GM23338 (cell line): ENCODE measurements around the gene FBXO8. TPM values are rescaled to one million over a fixed set of nuclear protein-coding genes. Genes with fewer than 3 reads are reported as not detected.

ENCODE experiments used
- ATAC-seq: fragments of 200-7000 bp; cut with Tn5 transposase; 3 replicates; pipeline ENCODE4 v1.9.1; 2020
- DNase-seq: peaks from one replicate; pipeline ENCODE4 v3.0.0-alpha.2; 2015; ENCODE audit warnings: low spot score
- H2AFZ ChIP-seq: fragments of 200-600 bp; sonication (generic); 2 replicates; pipeline ENCODE4 v1.8.0; 2016; ENCODE audit warnings: antibody characterized with exemption, mild to moderate bottlenecking, moderate library complexity
- H3F3A ChIP-seq: fragments of 200-600 bp; sonication (generic); replicated peaks from 2 replicates; pipeline ENCODE4 v1.8.0; 2017; ENCODE audit warnings: antibody characterized with exemption, mixed run types, low read depth
- H3K27ac ChIP-seq: fragments of 200-600 bp; sonication (generic); 2 replicates; pipeline ENCODE4 v1.6.1; 2016; ENCODE audit warnings: low read depth
- H3K27me3 ChIP-seq: fragments of 200-600 bp; sonication (generic); 2 replicates; pipeline ENCODE4 v1.8.0; 2016; ENCODE audit warnings: mild to moderate bottlenecking, mixed run types, moderate library complexity; ENCODE audit not compliant: insufficient read depth
- H3K36me3 ChIP-seq: fragments of 200-600 bp; sonication (generic); 2 replicates; pipeline ENCODE4 v1.8.0; 2016; ENCODE audit warnings: mild to moderate bottlenecking; ENCODE audit not compliant: insufficient read depth
- H3K4me1 ChIP-seq: fragments of 200-600 bp; sonication (generic); 2 replicates; pipeline ENCODE4 v1.8.0; 2016; ENCODE audit warnings: mild to moderate bottlenecking, moderate library complexity; ENCODE audit not compliant: insufficient read depth
- H3K4me2 ChIP-seq: fragments of 200-600 bp; sonication (generic); 2 replicates; pipeline ENCODE4 v1.7.1; 2017; ENCODE audit warnings: mixed run types
- H3K4me3 ChIP-seq: fragments of 200-600 bp; sonication (generic); 2 replicates; pipeline ENCODE4 v1.6.1; 2016; ENCODE audit warnings: mixed run types
- H3K79me2 ChIP-seq: fragments of 200-600 bp; sonication (generic); replicated peaks from 2 replicates; pipeline ENCODE4 v1.8.0; 2017; ENCODE audit warnings: mild to moderate bottlenecking; ENCODE audit not compliant: insufficient read depth
- H3K9me2 ChIP-seq: fragments of 200-600 bp; sonication (generic); 2 replicates; pipeline ENCODE4 v1.8.0; 2017; ENCODE audit not compliant: insufficient read depth
- H4K20me1 ChIP-seq: fragments of 200-600 bp; sonication (generic); replicated peaks from 2 replicates; pipeline ENCODE4 v1.8.0; 2017; ENCODE audit warnings: mild to moderate bottlenecking; ENCODE audit not compliant: insufficient read depth
- H3K27ac Mint-ChIP-seq: 2 replicates; pipeline ENCODE4 v1.8.0; 2020; ENCODE audit warnings: inconsistent platforms, mild to moderate bottlenecking, moderate library complexity, mixed read lengths
- H3K27me3 Mint-ChIP-seq: 3 replicates; pipeline ENCODE4 v1.8.0; 2022; ENCODE audit warnings: low read depth, mild to moderate bottlenecking, moderate library complexity, mixed read lengths, inconsistent platforms; ENCODE audit not compliant: insufficient read depth, poor library complexity
- H3K36me3 Mint-ChIP-seq: 3 replicates; pipeline ENCODE4 v1.8.0; 2021; ENCODE audit warnings: low read depth, mild to moderate bottlenecking, inconsistent platforms, moderate library complexity, mixed read lengths
- H3K4me1 Mint-ChIP-seq: 3 replicates; pipeline ENCODE4 v1.8.0; 2020; ENCODE audit warnings: mild to moderate bottlenecking, inconsistent platforms, mixed read lengths
- H3K4me3 Mint-ChIP-seq: 3 replicates; pipeline ENCODE4 v1.8.0; 2021; ENCODE audit warnings: moderate library complexity, mild to moderate bottlenecking, inconsistent platforms, mixed read lengths
- H3K9me3 Mint-ChIP-seq: 3 replicates; pipeline ENCODE4 v1.8.0; 2020; ENCODE audit warnings: moderate library complexity, mild to moderate bottlenecking, inconsistent platforms, mixed read lengths
- EZH2 ChIP-seq: fragments of 200-600 bp; sonication (generic); IDR thresholded peaks from one replicate; pipeline ENCODE4 v1.8.0; 2017; ENCODE audit warnings: antibody characterized with exemption, mild to moderate bottlenecking, low read depth; ENCODE audit not compliant: unreplicated experiment
- REST ChIP-seq: IDR thresholded peaks from one replicate; pipeline ENCODE4 v1.6.1; 2018; ENCODE audit warnings: antibody characterized with exemption; ENCODE audit not compliant: unreplicated experiment
- ZNF114 ChIP-seq: fragments of 250-450 bp; sonication (Bioruptor Pico); IDR thresholded peaks from 2 replicates; pipeline ENCODE4 v1.5.0; 2020; ENCODE audit warnings: mild to moderate bottlenecking, moderate library complexity
- ZNF331 ChIP-seq: fragments of 250-450 bp; sonication (Bioruptor Pico); IDR thresholded peaks from 2 replicates; pipeline ENCODE4 v1.5.0; 2020; ENCODE audit warnings: low read depth, mild to moderate bottlenecking, moderate library complexity
- polyA plus RNA-seq: library from polyadenylated mRNA; unstranded; fragments of >200 nt; fragmentation: Nextera tagmentation; extraction: Ambion mirVana; gene quantifications from 2 replicates; pipeline ENCODE4 v1.2.1, GENCODE V29; 2016
- total RNA-seq: library from RNA; depleted of rRNA; stranded (reverse); fragments of >200 nt; shearing (Covaris generic); gene quantifications from 2 replicates; pipeline ENCODE4 v1.2.3, GENCODE V29; 2014
- TF ChIP-seq, protein P1 (sequence below): IDR thresholded peaks from 2 replicates; pipeline ENCODE4 v1.6.1; 2016; ENCODE audit warnings: antibody characterized with exemption

Gene FBXO8
- total and polyA plus RNA-seq, 2 experiments from 2014 or later: 5.8 to 7.9 TPM

DNA sequence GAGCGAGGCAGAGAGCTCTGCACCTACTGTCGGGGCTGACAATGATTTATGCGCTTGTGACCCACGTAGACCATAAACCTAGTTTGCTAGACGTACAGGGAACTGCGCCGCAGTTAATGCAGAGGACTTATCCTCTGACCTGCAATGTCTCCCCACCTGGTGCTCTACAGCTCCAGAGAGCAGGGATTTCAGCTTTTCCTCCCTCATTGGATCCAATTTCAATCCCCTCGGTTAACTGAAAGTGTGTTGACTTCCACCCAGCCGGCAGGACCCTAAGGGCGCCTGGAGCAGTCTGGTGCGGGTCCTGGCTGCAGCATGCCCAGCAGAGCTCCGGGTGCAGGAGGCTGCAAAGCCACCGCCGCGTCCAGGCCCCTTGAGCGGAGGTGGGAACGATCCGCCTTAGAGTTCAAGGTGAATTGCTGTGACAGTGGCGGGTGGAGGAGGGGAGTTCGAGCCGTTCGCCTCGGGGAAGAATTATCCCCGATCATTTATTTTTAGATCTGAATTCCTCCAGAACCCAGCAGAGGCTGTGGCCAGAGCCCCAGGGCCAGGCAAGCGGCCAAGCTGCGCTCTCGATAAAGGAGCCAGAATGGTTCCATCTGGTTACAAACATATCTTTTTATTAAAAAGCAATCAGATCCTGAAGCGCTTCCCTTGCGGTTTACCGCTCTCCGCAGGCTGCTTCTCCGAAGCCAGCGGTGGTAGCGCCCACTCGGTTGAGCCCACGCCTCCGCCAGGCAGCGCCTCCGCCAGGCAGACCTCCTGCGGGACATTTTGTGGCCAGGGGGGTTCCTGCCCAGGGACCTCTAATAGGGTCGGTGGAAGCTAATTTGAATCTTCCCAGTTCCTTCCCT is 66.0 kb downstream of the FBXO8 start:
- Histone ChIP-seq H3K27ac (no peak overlapping the region), H3K79me2 (no peaks in the 10 kb centered on the region), H3K9me2 (no peaks in the 10 kb centered on the region), H3F3A (0 out of 2 replicates have a peak, but pooled peaks cover 5% of the 10 kb centered on the region), H4K20me1 (peaks cover 14% of the 10 kb centered on the region; the same call in 1 of the 2 replicates), H2AFZ (peak overlapping the region; percentile 53; the same call in 1 of the 2 replicates), H3K4me2 (peak overlapping the region; percentile 80), H3K27me3 (peaks cover 95% of the 10 kb centered on the region), H3K36me3 (no peaks in the 10 kb centered on the region), H3K4me1 (peaks cover 44% of the 10 kb centered on the region), H3K4me3 (peak overlapping the region; percentile 53)
- peak overlapping the region; percentile 80 for H3K4me3 Mint-ChIP-seq
- H3K4me1 Mint-ChIP-seq: peaks cover 33% of the 10 kb centered on the region
- peaks cover 77% of the 10 kb centered on the region for H3K27me3 Mint-ChIP-seq
- H3K9me3 Mint-ChIP-seq: peaks cover 3% of the 10 kb centered on the region; the same call in 2 of the 3 replicates
- ATAC-seq: peak; percentile 50
- TF ChIP-seq EZH2 (peak; percentile 70), REST (no peak)
- no peak overlapping the region for H3K27ac Mint-ChIP-seq
- no peaks in the 10 kb centered on the region for H3K36me3 Mint-ChIP-seq
- DNase-seq: peak; percentile 33

DNA sequence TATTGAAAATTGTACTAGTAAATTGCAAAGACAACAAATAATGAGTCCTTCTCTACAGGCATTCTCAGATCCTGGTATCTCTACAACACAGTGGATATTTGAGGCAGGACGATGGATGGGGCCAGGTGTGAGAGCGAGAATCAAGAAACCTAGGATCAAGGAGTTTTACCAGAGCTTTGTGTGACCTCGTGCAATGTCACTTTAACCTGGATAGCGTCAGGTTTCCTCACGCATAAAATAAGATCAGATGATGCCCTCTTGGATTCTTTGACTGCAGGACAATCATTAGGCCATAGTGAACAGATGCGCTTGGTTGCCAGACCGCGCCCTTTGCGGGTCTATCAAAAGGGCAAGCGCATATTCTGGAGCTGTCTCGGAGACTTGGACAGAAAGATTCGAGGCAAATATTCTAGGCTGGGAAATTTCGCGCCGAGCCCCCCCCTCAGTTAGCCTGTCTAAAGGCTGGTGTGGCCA is 66.6 kb downstream of the FBXO8 start:
- TF ChIP-seq ZNF114 (CRISPR knock-in tag): no peak
- TF ChIP-seq, protein P1, sequence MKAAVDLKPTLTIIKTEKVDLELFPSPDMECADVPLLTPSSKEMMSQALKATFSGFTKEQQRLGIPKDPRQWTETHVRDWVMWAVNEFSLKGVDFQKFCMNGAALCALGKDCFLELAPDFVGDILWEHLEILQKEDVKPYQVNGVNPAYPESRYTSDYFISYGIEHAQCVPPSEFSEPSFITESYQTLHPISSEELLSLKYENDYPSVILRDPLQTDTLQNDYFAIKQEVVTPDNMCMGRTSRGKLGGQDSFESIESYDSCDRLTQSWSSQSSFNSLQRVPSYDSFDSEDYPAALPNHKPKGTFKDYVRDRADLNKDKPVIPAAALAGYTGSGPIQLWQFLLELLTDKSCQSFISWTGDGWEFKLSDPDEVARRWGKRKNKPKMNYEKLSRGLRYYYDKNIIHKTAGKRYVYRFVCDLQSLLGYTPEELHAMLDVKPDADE: no peak
- no peak for TF ChIP-seq ZNF331
- Histone ChIP-seq H3K4me2 (peak overlapping the region; percentile 80), H3K27me3 (peaks cover 99% of the 10 kb centered on the region), H3K9me2 (no peaks in the 10 kb centered on the region), H3K27ac (no peak overlapping the region), H3F3A (0 out of 2 replicates have a peak, but pooled peaks cover 5% of the 10 kb centered on the region), H3K79me2 (no peaks in the 10 kb centered on the region), H4K20me1 (peaks cover 15% of the 10 kb centered on the region; the same call in 1 of the 2 replicates), H3K36me3 (no peaks in the 10 kb centered on the region), H3K4me3 (peak overlapping the region; percentile 53), H3K4me1 (peaks cover 51% of the 10 kb centered on the region), H2AFZ (no peak overlapping the region)
- DNase-seq (peak; percentile 17), ATAC-seq (peak; percentile 3; the same call in 1 of the 3 replicates)
- Mint-ChIP-seq H3K4me1 (peaks cover 40% of the 10 kb centered on the region), H3K27ac (no peak overlapping the region), H3K4me3 (peak overlapping the region; percentile 80), H3K36me3 (no peaks in the 10 kb centered on the region), H3K27me3 (peaks cover 80% of the 10 kb centered on the region), H3K9me3 (peaks cover 3% of the 10 kb centered on the region; the same call in 2 of the 3 replicates)
